Astrocyte of the hippocampus (primary cell): ENCODE measurements around the gene TRMO.

Experiments used
- DNase-seq: peaks from one replicate; pipeline ENCODE4 v3.0.0; 2011; ENCODE audit warnings: low read depth, low spot score

The TRMO gene

GRCh38 chr9:97860451-97861147 lies 61.7 kb downstream of the TRMO start:
- no peak for DNase-seq

DNA sequence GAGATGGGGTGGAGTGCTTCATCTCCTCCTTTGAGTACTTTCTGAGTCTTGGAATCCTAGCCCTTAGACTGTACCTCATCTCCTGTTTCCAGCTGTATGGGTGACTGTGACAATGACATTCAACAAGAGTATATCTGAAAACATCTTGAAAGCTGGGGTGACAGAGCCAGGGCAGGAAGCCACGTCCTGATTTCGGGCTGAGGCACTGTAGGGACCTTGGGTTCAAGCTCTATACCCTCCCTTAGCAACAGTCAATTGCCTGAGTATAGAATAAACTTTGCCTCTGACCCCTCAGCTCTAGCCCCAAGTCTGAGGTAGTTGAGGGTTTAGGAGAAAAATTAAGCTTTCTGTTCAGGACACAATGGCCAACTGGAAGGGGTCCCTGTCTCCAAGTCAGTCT lies 63.0 kb downstream of the TRMO start:
- no peak for DNase-seq

- DNase-seq: no peak
These were observed 63.5 kb downstream of the TRMO start for GRCh38 chr9:97858826-97859225.

DNA sequence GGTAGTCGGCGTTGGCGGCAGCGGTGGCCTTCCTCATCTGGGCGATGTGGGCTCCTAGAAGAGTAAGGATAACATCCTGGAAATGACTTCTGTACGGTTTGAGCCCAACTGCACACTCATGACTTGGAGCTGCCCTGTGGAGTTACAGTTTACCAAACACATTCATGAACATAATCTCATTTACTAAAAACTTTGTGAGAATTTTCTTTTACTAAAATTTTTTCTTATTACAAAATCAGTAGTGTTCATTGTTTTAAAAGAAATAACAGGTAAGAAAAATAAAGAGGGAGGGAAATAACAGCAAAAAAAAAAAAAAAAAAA lies 63.9 kb downstream of the TRMO start:
- no peak for DNase-seq

DNA sequence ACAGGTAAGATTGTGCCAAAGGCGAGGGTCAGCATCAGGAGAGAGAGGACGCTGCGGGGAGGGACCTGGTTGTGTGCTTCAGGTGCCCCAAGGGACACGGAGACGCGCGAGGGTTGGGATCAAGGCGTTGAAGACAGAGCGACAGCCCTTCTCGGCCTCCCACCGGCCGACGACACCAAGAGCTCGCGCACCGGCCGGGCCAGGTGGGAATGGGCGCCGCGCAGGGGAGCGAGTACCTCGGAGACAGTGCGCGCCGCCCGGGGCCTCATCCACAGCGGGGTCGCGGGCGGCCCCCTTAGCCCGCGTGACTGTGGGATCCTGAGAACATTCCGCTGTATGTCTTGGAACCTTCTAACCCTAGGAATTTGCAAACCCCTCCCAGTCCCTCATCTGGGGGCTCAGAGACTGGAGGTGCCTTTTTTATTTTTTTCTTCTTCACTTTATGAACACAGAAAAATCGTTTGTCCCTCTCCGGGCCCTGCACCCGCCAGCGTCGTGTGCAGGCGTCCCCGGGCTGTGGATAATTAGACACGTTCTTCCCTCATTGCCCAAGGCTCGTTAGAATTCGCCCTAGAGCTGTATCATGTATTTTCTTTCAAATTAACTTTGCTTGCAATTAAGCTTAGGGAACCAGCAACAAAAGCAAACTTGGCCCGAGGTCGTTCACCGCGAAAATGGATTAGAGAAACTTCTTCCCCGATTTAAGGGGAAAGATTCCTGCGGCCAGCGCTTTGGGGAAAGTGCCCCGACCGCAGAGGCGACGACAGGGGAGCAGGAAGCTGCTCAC lies 64.5 kb downstream of the TRMO start:
- no peak for DNase-seq

DNA sequence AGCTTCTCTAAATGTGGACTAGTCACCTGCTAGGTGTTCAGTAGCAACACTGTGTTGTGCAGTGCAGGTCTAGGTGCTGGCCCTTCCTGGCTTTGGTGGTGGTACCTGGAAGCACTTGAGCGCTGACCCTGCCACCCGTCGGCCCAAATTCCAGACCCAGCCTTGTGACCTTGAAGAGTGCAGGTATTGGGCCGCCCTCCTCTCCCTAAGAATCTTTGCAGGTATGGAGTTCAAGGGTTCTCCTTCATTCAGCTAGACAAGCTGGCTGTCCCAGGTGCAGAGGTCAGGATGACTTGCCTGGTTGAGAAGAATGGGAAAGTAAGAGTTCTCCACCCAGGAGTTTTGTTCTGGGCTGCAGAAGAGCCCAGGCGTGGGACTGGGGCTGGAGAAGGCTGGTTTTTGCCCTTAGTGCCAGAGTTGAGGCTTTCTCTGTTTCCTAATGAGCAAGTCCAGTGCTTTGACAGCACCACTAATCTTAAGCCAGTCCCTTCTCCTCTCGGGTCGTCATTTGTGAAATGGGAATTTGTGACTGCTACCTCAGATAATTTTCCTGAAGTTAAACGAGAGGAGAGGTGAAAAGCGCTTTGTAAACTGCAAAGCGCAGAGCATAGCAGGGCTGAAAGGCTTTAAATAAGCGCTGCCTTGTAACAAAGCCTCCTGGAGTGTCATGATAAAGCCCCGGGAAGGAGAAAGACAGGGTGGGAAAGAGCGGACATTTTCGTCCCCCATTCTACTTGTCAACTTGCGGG lies 65.3 kb downstream of the TRMO start:
- DNase-seq: no peak

GRCh38 chr9:97855899-97856298 lies 66.4 kb downstream of the TRMO start:
- no peak for DNase-seq

DNA sequence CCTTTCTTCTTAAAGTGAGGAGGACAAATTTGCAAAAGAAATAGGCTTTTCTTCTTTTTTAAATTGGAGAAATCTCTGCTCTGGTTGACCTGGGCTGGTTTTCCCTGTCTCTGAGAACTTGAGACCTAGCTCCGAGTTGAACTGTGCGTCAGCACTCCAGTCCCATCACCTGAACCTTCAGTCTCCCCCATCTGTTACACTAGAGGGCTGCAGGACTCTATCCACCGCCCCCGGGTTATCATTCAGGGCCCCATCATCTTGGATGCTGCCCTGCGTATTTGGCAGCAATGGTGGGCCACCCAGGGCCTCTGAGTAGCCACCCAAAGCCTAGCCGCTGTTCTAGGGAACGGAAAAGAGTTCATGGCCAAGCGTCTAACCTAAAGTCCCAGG lies 66.8 kb downstream of the TRMO start:
- no peak for DNase-seq

GRCh38 chr9:97854696-97855485 lies 67.4 kb downstream of the TRMO start:
- no peak for DNase-seq
